ENCODE results near the gene MRC2. TPM values are rescaled to one million over a fixed set of nuclear protein-coding genes. Genes with fewer than 3 reads are reported as not detected.

Gene MRC2
- polyA plus RNA-seq, 1 experiment: 61.6 TPM

DNA sequence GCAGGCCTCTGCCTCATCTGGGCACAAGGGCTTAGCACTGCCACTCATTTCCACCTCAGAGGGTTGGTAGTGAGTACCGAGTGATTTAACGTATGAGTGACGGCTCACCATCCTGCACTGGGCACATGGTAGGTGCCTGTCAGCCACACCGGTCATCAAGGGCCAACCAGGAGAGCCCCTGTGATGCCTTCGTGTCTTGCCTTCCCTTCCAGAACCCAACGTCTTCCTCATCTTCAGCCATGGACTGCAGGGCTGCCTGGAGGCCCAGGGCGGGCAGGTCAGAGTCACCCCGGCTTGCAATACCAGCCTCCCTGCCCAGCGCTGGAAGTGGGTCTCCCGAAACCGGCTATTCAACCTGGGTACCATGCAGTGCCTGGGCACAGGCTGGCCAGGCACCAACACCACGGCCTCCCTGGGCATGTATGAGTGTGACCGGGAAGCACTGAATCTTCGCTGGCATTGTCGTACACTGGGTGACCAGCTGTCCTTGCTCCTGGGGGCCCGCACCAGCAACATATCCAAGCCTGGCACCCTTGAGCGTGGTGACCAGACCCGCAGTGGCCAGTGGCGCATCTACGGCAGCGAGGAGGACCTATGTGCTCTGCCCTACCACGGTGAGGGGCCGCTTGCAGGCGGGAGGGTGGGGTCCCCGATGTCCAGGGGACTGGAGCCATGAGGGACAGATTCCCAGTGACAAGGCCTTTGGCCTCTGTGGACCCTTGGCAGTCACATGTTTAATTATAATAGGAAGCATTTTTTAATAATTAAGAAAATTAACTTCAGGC lies 37.1 kb downstream of the MRC2 start:
- ChIA-PET POLR2A (no interaction called here), CTCF (no interaction called here)

GRCh38 chr17:62665599-62665998 lies 38.1 kb downstream of the MRC2 start:
- CTCF ChIA-PET: no interaction called here
- Histone ChIP-seq H3K27ac (ENCODE audit: low read depth, low read length) (no peak overlapping the region), H3K9me3 (ENCODE audit: control insufficient read depth, insufficient read depth, low read length) (no peaks in the 10 kb centered on the region; the same call in 1 of the 2 replicates), H3K4me3 (ENCODE audit: low read depth, low read length) (no peak overlapping the region), H3K27me3 (ENCODE audit: control insufficient read depth, insufficient read depth, low read length) (no peaks in the 10 kb centered on the region)
- no peak for TF ChIP-seq CTCF (IDR thresholded peaks at IDR 0.05; ENCODE audit: low read depth, low read length)
- no peak for DNase-seq (ENCODE audit: low read depth, low spot score)
- POLR2A ChIA-PET: no interaction called here

More for the DNA sequence above, 37.1 kb downstream of the MRC2 start:
- no peak for DNase-seq (ENCODE audit: low read depth, low spot score)
- TF ChIP-seq CTCF (IDR thresholded peaks at IDR 0.05; ENCODE audit: low read depth, low read length): no peak
- H3K4me3 ChIP-seq (ENCODE audit: low read depth, low read length): no peak overlapping the region
- no peaks in the 10 kb centered on the region for H3K27me3 ChIP-seq (ENCODE audit: control insufficient read depth, insufficient read depth, low read length)
- H3K27ac ChIP-seq (ENCODE audit: low read depth, low read length): no peak overlapping the region
- H3K9me3 ChIP-seq (ENCODE audit: control insufficient read depth, insufficient read depth, low read length): no peaks in the 10 kb centered on the region; the same call in none of the 2 replicates

DNA sequence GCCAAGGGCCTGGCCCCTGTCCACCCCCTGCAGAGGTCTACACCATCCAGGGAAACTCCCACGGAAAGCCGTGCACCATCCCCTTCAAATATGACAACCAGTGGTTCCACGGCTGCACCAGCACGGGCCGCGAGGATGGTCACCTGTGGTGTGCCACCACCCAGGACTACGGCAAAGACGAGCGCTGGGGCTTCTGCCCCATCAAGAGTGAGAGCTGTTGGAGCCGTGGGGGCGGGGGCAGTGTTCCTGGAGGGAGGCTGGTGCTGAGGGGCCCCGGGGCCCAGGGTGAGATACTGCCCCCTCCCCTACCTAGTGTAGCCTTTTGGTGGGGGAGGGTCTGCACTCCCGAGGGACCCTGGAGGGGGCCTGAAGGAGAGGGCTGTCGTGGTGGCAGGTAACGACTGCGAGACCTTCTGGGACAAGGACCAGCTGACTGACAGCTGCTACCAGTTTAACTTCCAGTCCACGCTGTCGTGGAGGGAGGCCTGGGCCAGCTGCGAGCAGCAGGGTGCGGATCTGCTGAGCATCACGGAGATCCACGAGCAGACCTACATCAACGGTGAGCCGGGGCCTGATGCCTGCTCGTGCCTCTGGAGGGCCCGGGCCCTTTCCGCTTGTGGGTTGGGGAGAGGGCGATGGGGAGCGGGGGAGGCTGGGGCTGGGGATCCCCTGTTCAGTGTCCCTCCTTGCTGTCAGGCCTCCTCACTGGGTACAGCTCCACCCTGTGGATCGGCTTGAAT lies 38.8 kb downstream of the MRC2 start:
- ChIA-PET CTCF (no interaction called here), POLR2A (no interaction called here)
- Histone ChIP-seq H3K4me3 (ENCODE audit: low read depth, low read length) (no peak overlapping the region), H3K27me3 (ENCODE audit: control insufficient read depth, insufficient read depth, low read length) (no peaks in the 10 kb centered on the region), H3K27ac (ENCODE audit: low read depth, low read length) (no peak overlapping the region), H3K9me3 (ENCODE audit: control insufficient read depth, insufficient read depth, low read length) (no peaks in the 10 kb centered on the region; the same call in 1 of the 2 replicates)
- no peak for TF ChIP-seq CTCF (IDR thresholded peaks at IDR 0.05; ENCODE audit: low read depth, low read length)
- DNase-seq (ENCODE audit: low read depth, low spot score): no peak

GRCh38 chr17:62666801-62667591 lies 39.5 kb downstream of the MRC2 start:
- Histone ChIP-seq H3K27ac (ENCODE audit: low read depth, low read length) (no peak overlapping the region), H3K9me3 (ENCODE audit: control insufficient read depth, insufficient read depth, low read length) (no peaks in the 10 kb centered on the region; the same call in 1 of the 2 replicates), H3K4me3 (ENCODE audit: low read depth, low read length) (no peak overlapping the region), H3K27me3 (ENCODE audit: control insufficient read depth, insufficient read depth, low read length) (no peaks in the 10 kb centered on the region)
- ChIA-PET POLR2A (no interaction called here), CTCF (no interaction called here)
- no peak for DNase-seq (ENCODE audit: low read depth, low spot score)
- TF ChIP-seq CTCF (IDR thresholded peaks at IDR 0.05; ENCODE audit: low read depth, low read length): no peak

Data from AG04450 (cell line).